ENCODE data around the gene JAGN1.

- TF ChIP-seq, protein P1, sequence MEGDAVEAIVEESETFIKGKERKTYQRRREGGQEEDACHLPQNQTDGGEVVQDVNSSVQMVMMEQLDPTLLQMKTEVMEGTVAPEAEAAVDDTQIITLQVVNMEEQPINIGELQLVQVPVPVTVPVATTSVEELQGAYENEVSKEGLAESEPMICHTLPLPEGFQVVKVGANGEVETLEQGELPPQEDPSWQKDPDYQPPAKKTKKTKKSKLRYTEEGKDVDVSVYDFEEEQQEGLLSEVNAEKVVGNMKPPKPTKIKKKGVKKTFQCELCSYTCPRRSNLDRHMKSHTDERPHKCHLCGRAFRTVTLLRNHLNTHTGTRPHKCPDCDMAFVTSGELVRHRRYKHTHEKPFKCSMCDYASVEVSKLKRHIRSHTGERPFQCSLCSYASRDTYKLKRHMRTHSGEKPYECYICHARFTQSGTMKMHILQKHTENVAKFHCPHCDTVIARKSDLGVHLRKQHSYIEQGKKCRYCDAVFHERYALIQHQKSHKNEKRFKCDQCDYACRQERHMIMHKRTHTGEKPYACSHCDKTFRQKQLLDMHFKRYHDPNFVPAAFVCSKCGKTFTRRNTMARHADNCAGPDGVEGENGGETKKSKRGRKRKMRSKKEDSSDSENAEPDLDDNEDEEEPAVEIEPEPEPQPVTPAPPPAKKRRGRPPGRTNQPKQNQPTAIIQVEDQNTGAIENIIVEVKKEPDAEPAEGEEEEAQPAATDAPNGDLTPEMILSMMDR (IDR thresholded peaks at IDR 0.05): no peak
- no peak for TF ChIP-seq POLR2A (IDR thresholded peaks at IDR 0.05)
These were observed 23.3 kb upstream of the JAGN1 start for GRCh38 chr3:9867106-9867505.

All from uterus (tissue), 2 donors.